Measurements from ENCODE around the gene MERTK.

DNA sequence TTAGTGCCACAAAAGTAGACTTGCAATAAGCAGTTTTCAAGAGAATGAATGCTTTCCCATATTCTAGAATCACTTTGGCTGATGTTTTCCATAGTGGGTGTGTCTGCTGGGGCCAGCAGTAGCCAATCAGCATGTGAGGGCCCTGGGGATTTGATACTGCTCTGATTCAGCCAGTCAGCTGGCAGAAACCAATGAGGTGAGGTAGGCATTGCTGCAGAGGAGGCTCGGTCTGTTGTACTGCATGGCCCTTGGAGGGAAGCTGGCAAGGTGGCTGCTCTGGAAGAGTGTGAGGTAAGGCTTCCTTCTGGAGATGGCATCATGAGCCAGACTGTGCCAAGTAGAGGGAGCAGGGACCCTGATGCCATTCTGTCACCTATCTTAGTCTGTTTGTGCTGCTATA, 179.4 kb downstream of the MERTK start:
- TF ChIP-seq POLR2AphosphoS5 (IDR thresholded peaks at IDR 0.05; ENCODE audit: low read depth, low read length) (no peak), TAF1 (IDR thresholded peaks at IDR 0.05; ENCODE audit: borderline replicate concordance, insufficient read depth, low read length) (no peak), SIN3A (IDR thresholded peaks at IDR 0.05; ENCODE audit: borderline replicate concordance, insufficient read depth, low read length) (no peak), REST (IDR thresholded peaks at IDR 0.05; ENCODE audit: insufficient read depth in 1 of 2, low read depth in 2 of 2, low read length in 2 of 2) (no peak), FOXP2 (optimal IDR thresholded peaks at IDR 0.05; ENCODE audit: borderline replicate concordance, extremely low read depth, extremely low read length, insufficient read depth) (no peak)

Measured in PFSK-1 (cell line).